Muscle layer of duodenum (tissue), 2 donors: ENCODE results near the gene LRTM2.

Source experiments
- H3K27ac ChIP-seq: one replicate; pipeline ENCODE4 v1.7.0; 2013; ENCODE audit warnings: mild to moderate bottlenecking, low read length
- H3K27me3 ChIP-seq: one replicate; pipeline ENCODE4 v1.7.0; 2013; ENCODE audit warnings: low read depth, mild to moderate bottlenecking, control low read depth, low read length
- H3K36me3 ChIP-seq, 2 donors: one replicate each; pipeline ENCODE4 v1.7.0; 2013; ENCODE audit warnings: low read length in 2 of 2, control low read depth in 1 of 2, mild to moderate bottlenecking in 1 of 2; ENCODE audit not compliant: insufficient read depth in 2 of 2, control insufficient read depth in 1 of 2
- H3K4me1 ChIP-seq, 2 donors: one replicate each; pipeline ENCODE4 v1.7.0; 2013; ENCODE audit warnings: low read length in 2 of 2, mild to moderate bottlenecking in 2 of 2, control low read depth in 1 of 2, moderate library complexity in 1 of 2; ENCODE audit not compliant: insufficient read depth in 2 of 2, control insufficient read depth in 1 of 2
- H3K4me3 ChIP-seq, 2 donors: one replicate each; pipeline ENCODE4 v1.7.0; 2013; ENCODE audit warnings: low read length in 2 of 2, low read depth in 1 of 2, mild to moderate bottlenecking in 1 of 2
- H3K9me3 ChIP-seq, 2 donors: one replicate each; pipeline ENCODE4 v1.7.0; 2013; ENCODE audit warnings: low read length in 2 of 2, control low read depth in 1 of 2, mild to moderate bottlenecking in 1 of 2; ENCODE audit not compliant: control insufficient read depth in 1 of 2
- donor health status: healthy.

LRTM2 gene

DNA sequence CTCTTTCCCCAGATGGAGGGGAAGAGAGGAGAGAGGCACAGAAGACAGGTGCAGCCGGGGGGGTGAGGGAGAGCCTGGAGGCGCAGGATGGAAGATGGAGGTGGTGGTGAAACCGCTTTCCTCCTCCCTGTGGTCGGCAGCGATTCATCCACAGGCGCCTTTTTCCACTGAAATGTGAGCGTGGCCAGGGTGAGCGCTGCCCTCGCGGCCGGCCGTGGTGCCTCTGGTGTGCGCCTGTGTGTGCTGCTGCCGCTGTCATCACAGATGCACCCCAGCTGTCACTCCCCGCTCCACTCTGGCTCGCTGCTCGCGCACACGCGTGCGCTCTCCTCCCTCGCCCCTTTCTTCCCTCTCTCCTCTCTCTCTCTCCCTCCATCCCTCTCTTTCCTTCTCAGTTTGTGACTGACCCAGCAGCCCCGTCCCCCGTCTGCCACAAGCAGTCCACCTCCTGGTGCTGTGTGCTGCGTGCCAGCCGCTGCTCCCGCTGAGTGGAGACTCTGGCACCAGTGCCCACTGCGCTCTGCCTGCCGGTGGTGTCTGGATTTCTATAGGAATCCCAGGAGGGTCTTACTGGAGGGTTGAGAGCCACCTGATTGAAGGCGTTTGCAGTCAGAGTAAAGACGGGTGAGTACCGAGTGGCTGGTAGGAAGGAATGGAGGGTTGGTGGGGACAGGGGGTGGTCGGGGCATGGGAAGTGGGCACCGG lies at the start of gene LRTM2:
LRTM2 (plus strand) TSS at position 375 of the 705 bp plus-strand sequence. CDS start 7,584 bp downstream, outside the sequence.
- no peaks in the 10 kb centered on the region for H3K9me3 ChIP-seq
- H3K4me3 ChIP-seq = no peak within 1 kb of the TSS
- H3K27me3 ChIP-seq = peaks cover 28% of the 10 kb centered on the region
- H3K4me1 ChIP-seq = peaks cover 0 to 11% of the 10 kb centered on the region in 2 donors
- no peaks in the 10 kb centered on the region for H3K36me3 ChIP-seq
- H3K27ac ChIP-seq = no peak within 1 kb of the TSS

DNA sequence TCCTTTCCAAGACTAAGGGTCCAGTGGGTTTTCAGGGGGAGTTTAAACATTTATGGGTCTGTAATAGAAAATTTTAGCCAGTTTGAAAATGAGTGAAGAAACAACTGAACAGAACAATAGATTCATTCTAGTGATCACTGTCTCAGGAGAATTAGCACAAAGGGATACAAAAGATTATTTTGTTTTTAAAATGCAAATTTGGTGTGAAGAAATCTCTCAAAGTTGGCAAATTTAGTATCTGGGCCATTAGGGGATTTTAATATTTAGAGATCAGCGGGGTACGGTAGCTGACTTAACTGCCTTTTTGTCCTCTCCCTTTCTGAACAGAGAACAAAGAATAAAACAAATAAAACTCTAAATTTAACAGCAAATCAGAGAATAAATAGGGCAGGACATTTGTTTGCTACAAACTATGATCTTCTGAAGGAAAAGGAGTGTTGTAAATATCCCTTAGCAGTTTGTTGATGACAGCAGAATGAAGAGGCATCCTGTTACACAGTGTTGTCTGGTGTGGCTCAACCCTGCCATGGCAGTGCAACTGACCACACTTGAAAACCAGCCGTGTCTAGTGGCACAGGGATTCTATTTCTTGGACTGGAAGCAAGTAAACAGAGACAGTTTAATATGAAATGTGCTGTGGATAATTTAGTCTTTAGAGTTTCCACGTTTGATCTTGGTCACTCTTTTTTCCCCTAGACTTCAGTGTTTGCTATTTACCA lies 46.3 kb upstream of the LRTM2 start:
- Histone ChIP-seq H3K4me3 (no peak overlapping the region), H3K9me3 (no peaks in the 10 kb centered on the region), H3K27me3 (no peaks in the 10 kb centered on the region), H3K4me1 (peaks cover 0 to 3% of the 10 kb centered on the region in 2 donors), H3K36me3 (peaks cover 6 to 14% of the 10 kb centered on the region in 2 donors), H3K27ac (no peak overlapping the region)

DNA sequence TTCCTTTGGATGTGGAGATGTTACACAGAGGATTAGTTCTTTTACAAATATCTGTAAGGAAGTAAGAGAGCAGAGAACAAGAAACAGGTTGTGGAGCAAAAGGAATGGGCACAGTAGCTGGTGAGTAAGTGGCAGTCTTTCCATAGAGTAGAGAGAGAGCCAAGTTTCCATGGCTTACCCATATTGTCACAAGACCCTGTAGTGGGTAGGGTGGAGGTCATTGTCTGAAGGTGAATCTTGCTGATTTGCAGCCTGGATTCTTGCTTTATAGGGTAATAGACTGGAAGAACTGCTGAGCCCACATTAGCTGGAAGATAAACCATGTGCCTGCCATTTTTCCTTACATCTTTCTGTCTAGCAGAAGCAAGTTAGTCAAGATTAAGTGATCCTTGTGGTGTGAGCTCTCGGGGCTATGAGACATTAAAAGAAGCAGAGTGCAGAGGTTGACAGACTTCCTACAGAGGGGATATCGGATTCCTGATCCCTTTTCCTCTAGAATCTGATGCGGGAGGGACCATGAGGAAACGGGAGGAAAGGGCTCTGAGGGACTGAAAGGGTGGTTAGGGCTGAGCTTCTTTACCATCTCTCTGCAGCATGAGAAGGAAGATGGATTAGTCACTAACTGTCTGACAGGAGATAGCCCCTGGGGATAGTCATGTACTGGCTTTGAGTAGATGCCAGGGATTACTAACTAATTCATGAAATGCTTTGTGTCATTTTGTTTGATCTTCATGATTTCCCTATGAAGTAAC lies 44.0 kb upstream of the LRTM2 start:
- H3K36me3 ChIP-seq = peaks cover 6 to 15% of the 10 kb centered on the region in 2 donors

GRCh38 chr12:1777798-1778197 lies 42.6 kb upstream of the LRTM2 start:
- H3K4me3 ChIP-seq = no peak overlapping the region
- peaks cover 5 to 17% of the 10 kb centered on the region in 2 donors for H3K36me3 ChIP-seq
- no peaks in the 10 kb centered on the region for H3K9me3 ChIP-seq
- peaks cover 6 to 13% of the 10 kb centered on the region in 2 donors for H3K4me1 ChIP-seq
- no peak overlapping the region for H3K27ac ChIP-seq
- no peaks in the 10 kb centered on the region for H3K27me3 ChIP-seq

More for the DNA sequence above, 44.0 kb upstream of the LRTM2 start:
- H3K27me3 ChIP-seq = no peaks in the 10 kb centered on the region
- peaks cover 6 to 13% of the 10 kb centered on the region in 2 donors for H3K4me1 ChIP-seq
- no peak overlapping the region for H3K27ac ChIP-seq
- H3K4me3 ChIP-seq = no peak overlapping the region
- no peaks in the 10 kb centered on the region for H3K9me3 ChIP-seq

DNA sequence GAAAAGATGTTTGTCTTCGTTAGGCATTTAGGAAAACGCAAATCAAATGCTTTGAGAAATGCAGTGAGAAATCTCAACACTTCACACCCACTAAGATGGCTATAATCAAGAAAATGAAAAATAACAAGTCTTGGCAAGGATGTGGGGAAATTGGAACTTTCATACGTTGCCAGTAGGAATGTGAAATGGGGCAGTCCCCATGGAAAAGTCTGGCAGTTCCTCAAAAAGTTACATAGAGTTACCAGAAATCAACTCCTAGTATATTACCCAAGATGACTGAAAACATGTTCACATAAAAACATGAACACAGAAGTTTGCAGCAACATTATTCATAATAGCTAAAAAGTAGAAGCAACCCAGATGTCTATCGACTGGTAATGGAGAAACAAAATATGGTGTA lies 41.5 kb upstream of the LRTM2 start:
- Histone ChIP-seq H3K36me3 (peaks cover 9 to 15% of the 10 kb centered on the region in 2 donors), H3K27ac (no peak overlapping the region), H3K4me1 (peaks cover 6 to 13% of the 10 kb centered on the region in 2 donors), H3K27me3 (no peaks in the 10 kb centered on the region), H3K4me3 (no peak overlapping the region), H3K9me3 (no peaks in the 10 kb centered on the region)

DNA sequence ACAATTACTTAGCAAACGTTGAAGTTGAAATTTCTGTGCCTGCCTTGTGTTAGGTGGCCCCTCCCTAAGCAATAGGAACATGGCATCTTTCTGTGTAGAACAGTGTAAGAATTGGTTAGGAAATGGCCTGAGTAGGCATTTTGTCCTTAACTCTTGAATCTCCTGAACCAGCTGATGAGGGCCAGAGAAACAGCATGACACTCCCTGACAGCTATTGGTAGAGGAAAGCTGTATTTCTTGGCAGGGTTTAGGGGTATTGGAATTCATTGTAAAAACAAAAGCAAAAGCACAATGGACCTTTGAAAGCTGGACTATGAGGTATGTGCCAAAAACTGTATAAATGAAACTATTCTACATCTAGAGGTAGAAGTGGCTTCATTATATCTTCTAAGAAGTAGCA lies 40.6 kb upstream of the LRTM2 start:
- H3K4me1 ChIP-seq = peaks cover 6 to 13% of the 10 kb centered on the region in 2 donors
- H3K36me3 ChIP-seq = peaks cover 11 to 21% of the 10 kb centered on the region in 2 donors
- H3K27ac ChIP-seq = no peak overlapping the region

GRCh38 chr12:1781772-1782171 lies 38.6 kb upstream of the LRTM2 start:
- Histone ChIP-seq H3K4me1 (peaks cover 3 to 13% of the 10 kb centered on the region in 2 donors), H3K9me3 (no peaks in the 10 kb centered on the region), H3K27me3 (no peaks in the 10 kb centered on the region), H3K4me3 (no peak overlapping the region), H3K27ac (no peak overlapping the region), H3K36me3 (peaks cover 18 to 29% of the 10 kb centered on the region in 2 donors)

More for the DNA sequence above, 40.6 kb upstream of the LRTM2 start:
- Histone ChIP-seq H3K4me3 (no peak overlapping the region), H3K9me3 (no peaks in the 10 kb centered on the region), H3K27me3 (no peaks in the 10 kb centered on the region)

DNA sequence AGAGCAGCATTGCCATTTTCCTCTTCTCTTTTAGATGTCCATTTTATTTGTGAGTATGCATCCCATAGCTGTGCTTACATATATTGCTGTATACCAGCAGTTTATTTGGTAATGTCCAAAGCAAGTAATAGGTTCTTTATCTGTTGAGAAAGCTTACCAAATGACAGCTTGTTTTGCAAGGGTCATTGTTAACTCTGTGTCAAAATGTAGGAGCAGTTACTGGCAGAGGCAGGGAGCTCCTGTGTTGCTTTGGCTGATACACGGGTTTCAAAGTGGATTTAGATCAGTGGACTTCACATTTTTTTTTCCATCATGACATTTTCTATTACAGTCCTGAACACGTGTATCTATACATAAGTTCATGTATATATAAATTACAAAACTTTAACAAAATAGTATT lies 38.1 kb upstream of the LRTM2 start:
- H3K9me3 ChIP-seq = no peaks in the 10 kb centered on the region
- no peak overlapping the region for H3K27ac ChIP-seq
- peaks cover 3 to 13% of the 10 kb centered on the region in 2 donors for H3K4me1 ChIP-seq
- H3K36me3 ChIP-seq = peaks cover 18 to 32% of the 10 kb centered on the region in 2 donors
- no peak overlapping the region for H3K4me3 ChIP-seq
- no peaks in the 10 kb centered on the region for H3K27me3 ChIP-seq

DNA sequence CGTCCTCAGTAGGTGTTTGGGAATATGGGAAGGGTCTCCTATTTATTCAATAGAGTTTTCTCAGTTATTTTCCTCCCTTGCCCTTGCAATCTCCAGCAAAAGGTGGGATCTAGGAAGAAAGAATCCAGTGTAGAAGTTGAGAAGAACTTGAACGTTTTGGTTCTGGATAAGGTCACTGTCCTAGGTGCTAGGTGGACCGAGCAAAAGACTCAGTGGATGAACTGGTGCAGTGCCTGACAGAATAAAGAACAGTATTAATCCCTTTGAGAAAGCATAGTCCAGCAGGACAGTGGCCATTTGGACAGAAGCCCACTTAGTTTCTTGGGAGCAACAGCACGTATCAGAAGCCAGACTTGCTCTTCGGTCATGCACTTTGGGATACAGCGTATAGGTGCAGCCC lies 32.7 kb upstream of the LRTM2 start:
- Histone ChIP-seq H3K4me3 (no peak overlapping the region), H3K27me3 (no peaks in the 10 kb centered on the region), H3K4me1 (no peaks in the 10 kb centered on the region), H3K27ac (no peak overlapping the region), H3K36me3 (peaks cover 18 to 26% of the 10 kb centered on the region in 2 donors), H3K9me3 (no peaks in the 10 kb centered on the region)

DNA sequence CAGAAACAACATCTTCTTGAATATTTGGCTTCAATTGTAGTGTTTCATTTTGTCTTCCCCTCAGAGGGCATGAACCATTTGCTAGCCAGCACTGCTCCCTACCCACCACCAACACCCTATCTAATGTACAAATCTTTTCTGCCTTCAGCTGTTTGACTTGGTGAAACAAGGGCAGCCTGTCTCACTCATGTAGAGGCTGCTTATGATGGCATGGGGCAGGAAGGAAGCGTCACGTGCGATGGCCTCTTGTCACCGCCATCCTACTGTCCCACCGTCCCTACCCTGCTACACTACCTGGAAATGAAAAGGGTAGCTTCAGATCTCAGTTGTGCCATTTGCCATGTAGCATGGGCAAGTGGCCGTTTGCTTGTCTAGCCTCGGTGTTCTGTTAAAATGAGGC lies 29.9 kb upstream of the LRTM2 start:
- no peak overlapping the region for H3K27ac ChIP-seq
- no peaks in the 10 kb centered on the region for H3K27me3 ChIP-seq
- peaks cover 7 to 15% of the 10 kb centered on the region in 2 donors for H3K36me3 ChIP-seq
- H3K9me3 ChIP-seq = no peaks in the 10 kb centered on the region
- no peak overlapping the region for H3K4me3 ChIP-seq
- H3K4me1 ChIP-seq = peaks cover 0 to 2% of the 10 kb centered on the region in 2 donors
